ENCODE measurements around the gene FAM177A1. TPM values are rescaled to one million over a fixed set of nuclear protein-coding genes. Genes with fewer than 3 reads are reported as not detected.

Gene FAM177A1
- total RNA-seq, 1 donor from 2014 or later: 46.3 TPM

DNA sequence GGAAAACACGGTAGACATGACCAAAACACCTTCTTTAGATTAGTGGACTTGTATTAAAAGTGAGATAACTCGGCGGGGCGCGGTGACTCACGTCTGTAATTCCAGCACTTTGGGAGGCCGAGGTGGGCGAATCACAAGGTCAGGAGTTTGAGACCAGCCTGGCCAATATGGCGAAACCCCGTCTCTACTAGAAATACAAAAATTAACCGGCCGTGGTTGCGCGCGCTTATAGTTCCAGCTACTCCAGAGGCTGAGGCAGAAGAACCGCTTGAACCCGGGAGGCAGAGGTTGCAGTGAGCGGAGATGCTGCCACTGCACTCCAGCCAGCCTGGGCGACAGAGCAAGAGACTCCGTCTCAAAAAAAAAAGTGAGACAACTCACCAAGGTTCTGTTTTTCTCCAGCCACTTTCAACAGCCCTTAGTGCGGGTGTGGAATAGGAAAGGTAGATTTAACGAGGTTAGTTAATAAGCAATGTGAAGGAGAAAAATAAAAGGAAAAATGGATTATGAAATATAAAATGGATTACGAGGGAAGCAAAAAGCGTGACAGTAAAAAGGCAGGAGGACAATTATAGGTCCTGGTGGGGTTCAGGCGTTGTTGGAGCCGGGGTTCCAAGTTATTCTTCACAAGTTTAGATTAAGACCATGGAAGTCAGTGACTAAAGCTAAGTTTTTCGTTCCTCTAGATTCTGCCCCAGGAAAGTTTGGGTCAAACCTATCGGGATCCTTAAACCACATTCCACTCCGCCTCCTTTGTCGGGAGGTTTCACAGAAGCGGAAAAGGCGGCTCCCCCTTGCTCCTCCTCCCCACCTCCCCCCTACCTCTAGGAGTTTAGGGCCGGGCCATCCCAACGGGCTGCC is 75.2 kb downstream of the FAM177A1 start:
- H3K4me1 Mint-ChIP-seq (ENCODE audit: low read depth): peaks cover 62% of the 10 kb centered on the region
- no peaks in the 10 kb centered on the region for H3K9me3 Mint-ChIP-seq
- no peak for DNase-seq (ENCODE audit: low spot score)
- no peaks in the 10 kb centered on the region for H3K27me3 Mint-ChIP-seq (ENCODE audit: insufficient read depth)
- peaks cover 37% of the 10 kb centered on the region for H3K36me3 Mint-ChIP-seq (ENCODE audit: low read depth)
- intact Hi-C loops (cut with micrococcal nuclease): loop anchor here (5.0 to 10.0 kb wide), 3 partner anchors 411 to 1204 kb away; partner anchors contain the start of genes INSM2, MBIP and RALGAPA1
- peak overlapping the region; percentile 97 for H3K4me3 Mint-ChIP-seq
- peak overlapping the region; percentile 100 for H3K27ac Mint-ChIP-seq

GRCh38 chr14:35121887-35122695 is 76.0 kb downstream of the FAM177A1 start, which contains the start of the genes PPP2R3C and PRORP:
Gene PPP2R3C (minus strand): TSS chr14:35121990. CDS start chr14:35121959, 31 bp downstream.
Gene PRORP (plus strand): TSS chr14:35122552. CDS start chr14:35123246, 694 bp downstream.
- Mint-ChIP-seq H3K27ac (peak within 1 kb of the TSS; percentile 100), H3K36me3 (ENCODE audit: low read depth) (peaks cover 31% of the 10 kb centered on the region), H3K4me1 (ENCODE audit: low read depth) (peaks cover 61% of the 10 kb centered on the region), H3K27me3 (ENCODE audit: insufficient read depth) (no peaks in the 10 kb centered on the region), H3K4me3 (peak within 1 kb of the TSS; percentile 97), H3K9me3 (no peaks in the 10 kb centered on the region)
- intact Hi-C loops (cut with micrococcal nuclease): loop anchor here (1.0 to 10.0 kb wide), 15 partner anchors 19 to 1203 kb away; partner anchors contain the start of genes BRMS1L, FAM177A1, INSM2 and MBIP
- DNase-seq (ENCODE audit: low spot score): peak; percentile 88

GRCh38 chr14:35122696-35123387 is 76.8 kb downstream of the FAM177A1 start:
- H3K4me3 Mint-ChIP-seq: peak overlapping the region; percentile 97
- no peaks in the 10 kb centered on the region for H3K9me3 Mint-ChIP-seq
- DNase-seq (ENCODE audit: low spot score): peak; percentile 6
- peaks cover 60% of the 10 kb centered on the region for H3K4me1 Mint-ChIP-seq (ENCODE audit: low read depth)
- intact Hi-C loops (cut with micrococcal nuclease): loop anchor here (1.0 to 10.0 kb wide), 15 partner anchors 18 to 1202 kb away; partner anchors contain the start of genes BRMS1L, FAM177A1, INSM2 and MBIP
- no peaks in the 10 kb centered on the region for H3K27me3 Mint-ChIP-seq (ENCODE audit: insufficient read depth)
- peak overlapping the region; percentile 100 for H3K27ac Mint-ChIP-seq
- H3K36me3 Mint-ChIP-seq (ENCODE audit: low read depth): peaks cover 33% of the 10 kb centered on the region

DNA sequence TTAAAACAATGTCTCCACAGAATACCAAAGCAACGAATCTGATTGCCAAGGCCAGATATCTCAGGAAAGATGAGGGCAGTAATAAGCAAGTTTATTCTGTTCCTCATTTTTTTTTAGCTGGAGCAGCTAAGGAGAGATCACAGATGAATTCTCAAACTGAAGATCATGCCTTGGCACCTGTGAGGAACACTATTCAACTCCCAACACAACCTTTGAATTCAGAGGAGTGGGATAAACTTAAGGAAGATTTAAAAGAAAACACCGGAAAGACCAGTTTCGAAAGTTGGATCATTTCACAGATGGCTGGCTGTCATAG is 77.3 kb downstream of the FAM177A1 start:
- H3K36me3 Mint-ChIP-seq (ENCODE audit: low read depth): peaks cover 35% of the 10 kb centered on the region
- H3K9me3 Mint-ChIP-seq: no peaks in the 10 kb centered on the region
- H3K4me3 Mint-ChIP-seq: peak overlapping the region; percentile 97
- peak overlapping the region; percentile 100 for H3K27ac Mint-ChIP-seq
- H3K4me1 Mint-ChIP-seq (ENCODE audit: low read depth): peaks cover 60% of the 10 kb centered on the region
- no peak for DNase-seq (ENCODE audit: low spot score)
- intact Hi-C loops (cut with micrococcal nuclease): loop anchor here (2.0 to 10.0 kb wide), 7 partner anchors 17 to 1201 kb away; partner anchors contain the start of genes INSM2, MBIP, RALGAPA1 and SNX6
- H3K27me3 Mint-ChIP-seq (ENCODE audit: insufficient read depth): no peaks in the 10 kb centered on the region

DNA sequence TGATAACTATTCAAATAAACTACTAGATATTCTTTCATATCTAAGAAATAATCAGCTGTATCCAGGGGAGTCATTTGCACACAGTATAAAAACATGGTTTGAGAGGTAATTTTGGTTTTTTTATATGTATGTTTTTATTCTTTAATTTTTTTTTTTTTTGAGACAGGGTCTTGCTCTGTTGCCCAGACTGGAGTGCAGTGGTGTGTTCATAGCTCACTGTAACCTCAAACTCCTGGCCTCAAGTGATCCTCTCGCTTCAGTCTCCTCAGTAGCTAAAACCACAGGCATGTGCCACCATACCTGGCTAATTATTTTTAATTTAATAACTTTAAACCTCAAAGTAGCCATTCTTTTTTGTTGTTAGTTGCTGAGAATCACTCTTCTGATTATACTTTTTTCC is 78.1 kb downstream of the FAM177A1 start:
- no peak for DNase-seq (ENCODE audit: low spot score)
- no peaks in the 10 kb centered on the region for H3K9me3 Mint-ChIP-seq
- intact Hi-C loops (cut with micrococcal nuclease): loop anchor here (5.0 to 10.0 kb wide), 3 partner anchors 408 to 1201 kb away; partner anchors contain the start of genes INSM2, MBIP and RALGAPA1
- peaks cover 63% of the 10 kb centered on the region for H3K4me1 Mint-ChIP-seq (ENCODE audit: low read depth)
- peak overlapping the region; percentile 97 for H3K4me3 Mint-ChIP-seq
- H3K27me3 Mint-ChIP-seq (ENCODE audit: insufficient read depth): no peaks in the 10 kb centered on the region
- H3K36me3 Mint-ChIP-seq (ENCODE audit: low read depth): peaks cover 39% of the 10 kb centered on the region
- no peak overlapping the region for H3K27ac Mint-ChIP-seq

Other genes with a start within 250 kb of the FAM177A1 start
- gene BAZ1A, start 170.9 kb upstream of the FAM177A1 start, total RNA-seq: 75.0 and 83.7 TPM in 2 replicates
- 76.1 and 76.2 TPM in 2 replicates for gene SRP54, start 63.3 kb upstream of the FAM177A1 start, total RNA-seq
- gene PPP2R3C, start 75.7 kb downstream of the FAM177A1 start, total RNA-seq: 48.2 and 52.4 TPM in 2 replicates
- gene PRORP, start 76.3 kb downstream of the FAM177A1 start, total RNA-seq: 34.1 and 38.0 TPM in 2 replicates
- 475 and 479 TPM in 2 replicates for gene PSMA6, start 246.1 kb downstream of the FAM177A1 start, total RNA-seq